Mucosa of descending colon (tissue), 3 donors: ENCODE data around the gene SMIM13. TPM values are rescaled to one million over a fixed set of nuclear protein-coding genes. Genes with fewer than 3 reads are reported as not detected.

Experiments
- ATAC-seq: fragments of 200-7000 bp; cut with Tn5 transposase; one replicate; pipeline ENCODE4 v1.9.1; 2020; ENCODE audit warnings: mild to moderate bottlenecking, moderate library complexity
- DNase-seq, 3 donors: peaks; one replicate each; pipeline ENCODE4 v3.0.0-alpha.2; 2020
- H3K36me3 ChIP-seq: fragments of 200-600 bp; one replicate; pipeline ENCODE4 v1.8.0; 2021; ENCODE audit warnings: low read depth, mild to moderate bottlenecking
- H3K4me1 ChIP-seq: fragments of 200-600 bp; one replicate; pipeline ENCODE4 v1.8.0; 2021; ENCODE audit warnings: low read depth, mild to moderate bottlenecking
- H3K4me3 ChIP-seq: fragments of 200-600 bp; one replicate; pipeline ENCODE4 v1.8.0; 2021; ENCODE audit warnings: mild to moderate bottlenecking
- H3K9me3 ChIP-seq: fragments of 200-600 bp; one replicate; pipeline ENCODE4 v1.8.0; 2021; ENCODE audit warnings: mild to moderate bottlenecking
- intact Hi-C, 2 donors: fragments of 100-400 bp; cut with DNase I in 1 of 2; cut with micrococcal nuclease in 1 of 2; formaldehyde crosslinking; loops; one replicate each; pipeline versions ENCODE4 v1.11.0 to v1.11.1; 2022; cut with DNase I, micrococcal nuclease
- total RNA-seq, 3 donors: library from RNA; stranded (reverse); fragmentation: NEBNext Ultra II Directional in 2 of 3; extraction: Animal tissue kit (Norgen Biotek cat#: 25700) in 2 of 3; gene quantifications; one replicate each; pipeline versions ENCODE4 v1.2.1 to v1.2.4, GENCODE V29; 2021 to 2023
- TF ChIP-seq, protein P1 (sequence below): fragments of 200-600 bp; IDR thresholded peaks from one replicate; pipeline ENCODE4 v1.8.0; 2022; ENCODE audit warnings: antibody characterized with exemption, mild to moderate bottlenecking
- donor health status: DM: no; HTN: no; CAD: no; lungs with moderate emphysema.
- donor health status: DM: no; HTN: no; CAD: no.
- donor health status: DM: no; HTN: yes; CAD: no.

SMIM13 gene
- total RNA-seq, 3 donors from 2014 or later = 5.4 to 10.9 (median 5.6) TPM

DNA sequence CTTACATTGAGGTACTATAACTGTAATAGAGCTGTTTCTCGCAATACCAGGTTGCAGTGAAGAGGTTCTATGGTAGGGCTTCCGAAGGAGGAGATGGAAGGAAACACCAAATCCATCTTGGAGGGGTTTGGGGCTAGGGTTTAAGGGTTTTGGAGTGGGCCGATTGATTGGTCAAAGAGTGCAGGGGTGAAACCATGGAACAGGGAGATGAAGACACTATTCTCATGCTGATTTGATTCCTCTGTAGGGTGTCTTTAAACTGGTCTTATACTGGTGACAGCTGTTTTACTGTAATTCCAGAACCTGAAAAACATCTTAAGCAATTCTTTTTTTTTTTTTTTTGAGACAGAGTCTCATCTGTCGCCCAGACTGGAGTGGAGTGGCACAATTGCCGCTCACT is 7.8 kb downstream of the SMIM13 start:
- intact Hi-C loops = no loop called here
- peaks cover 7% of the 10 kb centered on the region for H3K4me1 ChIP-seq
- no peaks in the 10 kb centered on the region for H3K36me3 ChIP-seq
- no peak for DNase-seq
- H3K9me3 ChIP-seq = no peaks in the 10 kb centered on the region
- H3K4me3 ChIP-seq = no peak overlapping the region
- TF ChIP-seq, protein P1, sequence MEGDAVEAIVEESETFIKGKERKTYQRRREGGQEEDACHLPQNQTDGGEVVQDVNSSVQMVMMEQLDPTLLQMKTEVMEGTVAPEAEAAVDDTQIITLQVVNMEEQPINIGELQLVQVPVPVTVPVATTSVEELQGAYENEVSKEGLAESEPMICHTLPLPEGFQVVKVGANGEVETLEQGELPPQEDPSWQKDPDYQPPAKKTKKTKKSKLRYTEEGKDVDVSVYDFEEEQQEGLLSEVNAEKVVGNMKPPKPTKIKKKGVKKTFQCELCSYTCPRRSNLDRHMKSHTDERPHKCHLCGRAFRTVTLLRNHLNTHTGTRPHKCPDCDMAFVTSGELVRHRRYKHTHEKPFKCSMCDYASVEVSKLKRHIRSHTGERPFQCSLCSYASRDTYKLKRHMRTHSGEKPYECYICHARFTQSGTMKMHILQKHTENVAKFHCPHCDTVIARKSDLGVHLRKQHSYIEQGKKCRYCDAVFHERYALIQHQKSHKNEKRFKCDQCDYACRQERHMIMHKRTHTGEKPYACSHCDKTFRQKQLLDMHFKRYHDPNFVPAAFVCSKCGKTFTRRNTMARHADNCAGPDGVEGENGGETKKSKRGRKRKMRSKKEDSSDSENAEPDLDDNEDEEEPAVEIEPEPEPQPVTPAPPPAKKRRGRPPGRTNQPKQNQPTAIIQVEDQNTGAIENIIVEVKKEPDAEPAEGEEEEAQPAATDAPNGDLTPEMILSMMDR = no peak
- no peak for ATAC-seq

GRCh38 chr6:11103065-11103464 is 9.4 kb downstream of the SMIM13 start:
- intact Hi-C loops = no loop called here
- Histone ChIP-seq H3K4me1 (peaks cover 4% of the 10 kb centered on the region), H3K4me3 (no peak overlapping the region), H3K36me3 (no peaks in the 10 kb centered on the region), H3K9me3 (no peaks in the 10 kb centered on the region)
- ATAC-seq (no peak), DNase-seq (no peak)
- TF ChIP-seq, protein P1 = no peak

DNA sequence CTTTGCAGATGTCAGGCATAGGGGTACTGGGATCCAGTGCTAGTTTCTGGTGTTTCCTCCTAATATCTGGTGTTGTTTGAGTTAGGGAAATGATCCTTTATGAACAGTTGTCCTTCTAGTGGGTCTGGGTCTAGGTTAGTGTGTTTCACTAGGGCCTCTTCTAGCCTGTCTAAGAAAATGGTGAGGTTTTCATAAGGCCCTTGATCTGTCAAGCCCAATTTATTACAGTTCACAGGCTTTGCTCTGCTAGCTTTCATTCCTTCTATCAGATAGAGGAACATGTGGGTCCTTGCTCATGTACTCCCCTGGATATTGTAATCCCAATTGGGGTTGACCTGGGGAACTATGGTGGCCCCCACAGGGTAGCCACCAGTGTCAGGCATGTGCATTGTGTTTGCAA is 15.1 kb downstream of the SMIM13 start:
- no peak for ATAC-seq
- no peaks in the 10 kb centered on the region for H3K36me3 ChIP-seq
- H3K9me3 ChIP-seq = no peaks in the 10 kb centered on the region
- H3K4me1 ChIP-seq = no peaks in the 10 kb centered on the region
- H3K4me3 ChIP-seq = no peak overlapping the region
- TF ChIP-seq, protein P1 = no peak
- no peak for DNase-seq
- intact Hi-C loops = no loop called here

GRCh38 chr6:11110921-11111768 is 17.5 kb downstream of the SMIM13 start, which contains the start of gene ERVFRD-1:
Gene ERVFRD-1 (minus strand): TSS chr6:11111725. CDS start chr6:11105310, 6,415 bp downstream.
- intact Hi-C loops = no loop called here
- Histone ChIP-seq H3K4me1 (no peaks in the 10 kb centered on the region), H3K36me3 (no peaks in the 10 kb centered on the region), H3K9me3 (no peaks in the 10 kb centered on the region), H3K4me3 (no peak within 1 kb of the TSS)
- ATAC-seq (no peak), DNase-seq (no peak)
- TF ChIP-seq, protein P1 = no peak

- no peak overlapping the region for H3K4me3 ChIP-seq
- no peaks in the 10 kb centered on the region for H3K36me3 ChIP-seq
- intact Hi-C loops = no loop called here
- no peak for DNase-seq
- no peak for ATAC-seq
- TF ChIP-seq, protein P1 = no peak
- no peaks in the 10 kb centered on the region for H3K9me3 ChIP-seq
- H3K4me1 ChIP-seq = no peaks in the 10 kb centered on the region
Measured at GRCh38 chr6:11111769-11112437, 18.3 kb downstream of the SMIM13 start.
